CD4-positive, alpha-beta T cell treated with Interleukin-15 for 4 hours (primary cell): ENCODE results near the gene AKAP8L.

Source experiments
- DNase-seq: peaks from one replicate; pipeline ENCODE4 v3.0.0-alpha.2; 2020; ENCODE audit warnings: low spot score

AKAP8L gene

GRCh38 chr19:15432629-15433518, 14.1 kb upstream of the AKAP8L start:
- DNase-seq: peak; percentile 92

DNA sequence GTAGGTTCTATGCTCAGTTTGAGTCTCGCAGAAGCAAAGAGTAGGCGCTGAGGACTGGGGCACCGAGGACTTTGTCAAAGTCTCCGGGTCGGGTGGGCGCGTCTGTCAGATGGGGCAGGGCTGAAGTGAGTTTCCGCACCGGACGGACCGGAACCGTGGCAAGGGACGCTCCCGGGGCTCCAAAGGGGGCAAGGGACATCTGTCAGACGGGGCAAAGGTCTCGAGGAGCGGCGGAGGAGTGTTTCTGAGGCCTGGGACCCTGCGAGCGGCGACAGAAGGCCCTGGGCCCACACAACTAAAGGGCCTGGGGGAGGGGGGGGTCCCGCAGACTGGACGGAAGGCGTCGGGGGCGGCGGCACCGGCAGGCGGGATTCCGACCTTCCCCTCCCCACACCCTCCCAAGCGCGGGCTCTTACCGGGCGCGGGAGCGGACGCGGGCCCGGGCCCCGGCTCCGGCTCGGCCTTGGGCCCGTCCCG, 13.3 kb upstream of the AKAP8L start:
- DNase-seq: no peak

- no peak for DNase-seq
Measured at GRCh38 chr19:15431396-15432017, 12.7 kb upstream of the AKAP8L start.

DNA sequence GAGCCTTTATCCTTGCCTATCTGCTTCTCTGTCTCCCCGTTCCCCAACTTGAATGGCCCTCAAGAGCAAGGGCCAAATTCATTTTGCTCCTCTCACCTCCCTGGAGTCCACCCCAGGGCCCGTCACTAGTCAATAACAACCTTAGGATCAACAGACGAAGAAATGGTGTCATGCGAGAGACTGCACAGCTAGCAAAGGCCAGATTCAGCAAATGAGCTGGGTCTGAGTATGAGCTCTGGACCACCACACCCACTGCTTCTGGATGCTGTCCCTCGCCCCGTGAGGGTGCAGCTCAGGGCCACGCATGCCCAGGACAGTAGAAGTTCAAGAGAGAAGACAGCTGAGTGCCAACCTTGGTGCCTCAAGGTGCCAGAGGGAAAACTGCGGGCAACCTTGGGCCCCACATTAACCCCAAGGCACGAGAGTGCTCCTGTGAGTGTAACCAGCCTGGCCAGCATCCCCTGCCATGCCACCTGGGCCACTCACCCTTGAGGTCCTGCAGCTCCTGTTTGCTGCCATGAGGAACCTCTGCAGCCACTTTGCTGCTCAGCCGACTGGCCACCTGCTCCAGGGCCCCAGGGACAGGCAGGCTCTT, 11.8 kb upstream of the AKAP8L start:
- DNase-seq: no peak

- no peak for DNase-seq
Measured at GRCh38 chr19:15429825-15430467, 11.2 kb upstream of the AKAP8L start.

DNA sequence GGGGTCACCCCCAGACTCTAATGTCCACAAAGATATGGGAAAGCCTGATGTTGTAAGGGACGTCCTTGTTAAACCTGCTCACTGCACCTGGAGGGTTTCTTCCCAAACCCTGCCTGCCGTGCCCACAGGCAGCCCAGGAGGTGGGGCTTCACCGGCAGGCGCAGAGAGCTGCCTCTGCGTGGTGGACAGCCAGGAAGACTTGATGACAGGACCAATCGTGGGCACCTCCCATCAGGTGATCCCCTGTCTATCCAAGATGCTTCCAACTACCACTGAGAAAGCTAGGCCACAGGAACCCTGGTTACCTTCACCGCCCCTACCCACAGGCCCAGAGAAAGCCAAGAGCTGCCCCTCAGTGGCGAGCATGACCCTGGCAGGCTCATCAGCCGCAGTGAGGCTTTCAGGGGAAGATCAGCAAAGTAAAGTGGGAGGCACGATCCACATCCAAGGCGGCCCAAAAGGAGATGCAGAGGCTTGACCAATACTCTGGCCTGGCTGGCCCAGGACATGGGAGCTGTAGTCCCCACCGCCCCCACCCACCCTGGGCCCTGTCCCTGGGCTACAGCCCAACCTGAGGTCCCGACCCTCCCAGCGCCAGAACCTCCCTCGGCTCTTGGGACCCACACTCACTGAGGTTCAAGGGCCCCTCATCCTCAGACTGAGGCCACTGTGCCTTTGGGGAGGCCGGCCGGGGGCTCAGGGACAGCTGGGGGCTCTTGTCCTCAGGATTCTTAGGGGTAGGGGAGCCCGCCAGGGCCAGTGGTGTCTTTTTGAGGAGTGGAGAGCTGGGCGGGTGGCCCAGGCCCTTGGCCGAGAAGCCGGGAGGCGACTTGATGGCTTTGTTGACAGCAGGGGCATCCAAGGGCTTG, 10.4 kb upstream of the AKAP8L start:
- no peak for DNase-seq

- DNase-seq: no peak
Measured at GRCh38 chr19:15427991-15428471, 9.2 kb upstream of the AKAP8L start.

GRCh38 chr19:15427350-15427700, 8.5 kb upstream of the AKAP8L start:
- no peak for DNase-seq

GRCh38 chr19:15426485-15427349, 7.9 kb upstream of the AKAP8L start:
- DNase-seq: no peak

DNA sequence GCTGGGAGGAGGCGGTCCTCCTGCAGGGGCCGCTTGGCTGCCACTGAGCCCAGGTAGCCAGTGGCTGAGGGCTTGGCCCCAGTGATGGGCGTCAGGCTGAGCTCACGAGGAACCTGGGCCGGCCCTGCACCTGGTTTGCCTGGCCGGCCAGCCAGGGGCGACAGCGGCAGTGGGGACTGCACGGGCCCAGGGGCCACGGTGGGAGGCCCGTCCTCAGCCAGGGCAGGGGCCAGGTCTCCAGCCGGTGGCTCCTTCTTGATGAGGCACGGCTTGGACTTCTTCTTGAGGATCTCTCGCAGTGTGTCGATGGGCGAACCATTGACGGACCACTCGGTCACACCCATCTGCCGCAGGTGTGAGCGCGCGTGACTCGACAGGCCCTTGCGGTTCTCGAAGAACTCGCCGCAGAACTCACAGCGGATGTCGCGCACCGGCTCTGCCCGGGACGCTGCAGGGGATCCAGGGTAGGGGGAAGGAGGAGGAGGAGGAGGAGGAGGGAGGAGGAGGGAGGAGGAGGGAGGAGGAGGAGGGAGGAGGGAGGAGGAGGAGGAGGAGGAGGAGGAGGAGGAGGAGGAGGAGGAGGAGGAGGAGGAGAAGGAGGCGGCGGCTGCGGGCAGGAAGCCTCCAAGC, 6.6 kb upstream of the AKAP8L start:
- DNase-seq: no peak

GRCh38 chr19:15424692-15425272, 6.0 kb upstream of the AKAP8L start:
- DNase-seq: no peak

- no peak for DNase-seq
Measured at GRCh38 chr19:15424121-15424520, 5.3 kb upstream of the AKAP8L start.

DNA sequence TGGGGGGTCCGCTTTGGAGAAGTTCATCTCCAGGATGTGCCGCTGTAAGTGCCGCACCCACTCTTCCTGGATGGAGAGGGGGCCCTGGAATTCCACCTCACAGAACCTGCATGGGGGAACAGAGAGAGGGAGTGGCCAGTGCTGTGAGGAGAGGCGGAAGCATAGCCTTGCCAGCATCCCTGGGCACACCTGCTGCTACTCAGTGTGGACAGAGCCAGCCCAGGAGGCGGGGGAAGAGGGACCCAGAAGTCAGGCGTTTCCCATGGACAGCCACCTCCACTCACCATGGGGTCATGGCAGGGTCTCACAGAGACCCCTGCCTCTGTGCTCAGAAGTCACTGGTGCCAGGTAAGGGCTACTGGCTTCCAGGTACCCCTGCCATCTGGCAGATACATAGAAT, 4.3 kb upstream of the AKAP8L start:
- no peak for DNase-seq

DNA sequence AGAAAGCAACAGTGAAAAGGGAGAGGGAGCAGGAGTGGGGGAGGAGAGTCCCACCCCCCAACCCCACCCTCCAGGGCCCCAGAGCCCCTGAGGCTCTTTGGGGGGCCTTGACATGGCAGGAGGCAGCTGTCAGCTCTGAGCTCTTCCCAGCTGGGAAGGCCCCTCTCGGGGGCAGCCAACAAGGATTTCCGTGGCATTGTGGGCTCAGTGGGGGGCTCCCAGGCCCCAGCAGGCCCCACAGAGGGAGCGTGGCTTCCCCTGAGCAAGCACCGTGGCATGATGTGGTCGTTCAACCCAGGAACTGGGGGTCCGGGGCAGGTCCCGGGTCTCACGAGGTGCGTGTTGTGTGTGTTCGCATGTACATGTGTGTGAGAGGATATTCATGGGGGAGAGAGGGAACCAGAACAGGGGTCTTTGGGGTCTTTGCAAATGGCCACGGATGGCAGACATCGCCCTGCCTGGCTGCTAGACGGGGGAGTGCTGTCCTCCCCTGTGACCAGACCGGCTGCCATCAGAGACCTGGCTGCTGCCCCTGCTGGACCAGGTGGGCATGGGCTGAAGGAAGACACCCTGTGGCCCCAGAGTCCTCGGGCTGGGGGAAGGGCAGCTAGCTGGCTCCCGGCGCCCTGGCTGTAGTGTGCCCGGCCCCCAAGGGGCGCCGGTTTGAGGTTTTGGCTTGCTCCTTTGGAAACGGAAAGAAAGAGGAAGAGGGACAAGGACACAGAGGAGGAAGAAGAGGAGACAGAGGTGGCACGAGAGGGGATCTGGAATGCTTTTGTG, 3.7 kb upstream of the AKAP8L start:
- DNase-seq: no peak

DNA sequence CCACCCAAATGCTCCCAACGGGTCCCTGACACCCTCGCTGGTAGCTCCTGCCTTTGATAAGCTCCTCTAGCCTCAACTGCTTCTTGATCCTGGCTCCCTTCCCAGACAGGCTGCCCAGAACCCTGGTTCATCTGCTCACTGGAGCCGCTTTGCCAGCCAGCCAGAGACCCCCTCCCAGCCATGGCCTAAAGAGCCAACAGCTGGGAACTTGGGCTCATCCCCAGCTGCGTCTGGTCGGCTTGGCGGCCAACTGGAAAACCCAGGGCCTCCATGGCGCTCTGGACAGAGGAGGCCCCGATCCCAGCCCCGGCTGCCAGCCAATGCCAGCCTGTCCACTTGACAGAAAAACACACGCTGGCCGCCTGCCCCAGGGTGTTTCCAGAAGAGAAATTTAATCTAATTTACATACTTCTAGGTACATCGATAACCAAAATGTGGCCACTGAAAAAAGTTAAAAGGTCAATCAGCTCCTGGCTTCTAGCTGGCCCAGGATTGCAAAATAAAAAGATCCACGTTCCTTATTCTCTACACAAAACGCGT, 3.0 kb upstream of the AKAP8L start:
- DNase-seq: no peak

DNA sequence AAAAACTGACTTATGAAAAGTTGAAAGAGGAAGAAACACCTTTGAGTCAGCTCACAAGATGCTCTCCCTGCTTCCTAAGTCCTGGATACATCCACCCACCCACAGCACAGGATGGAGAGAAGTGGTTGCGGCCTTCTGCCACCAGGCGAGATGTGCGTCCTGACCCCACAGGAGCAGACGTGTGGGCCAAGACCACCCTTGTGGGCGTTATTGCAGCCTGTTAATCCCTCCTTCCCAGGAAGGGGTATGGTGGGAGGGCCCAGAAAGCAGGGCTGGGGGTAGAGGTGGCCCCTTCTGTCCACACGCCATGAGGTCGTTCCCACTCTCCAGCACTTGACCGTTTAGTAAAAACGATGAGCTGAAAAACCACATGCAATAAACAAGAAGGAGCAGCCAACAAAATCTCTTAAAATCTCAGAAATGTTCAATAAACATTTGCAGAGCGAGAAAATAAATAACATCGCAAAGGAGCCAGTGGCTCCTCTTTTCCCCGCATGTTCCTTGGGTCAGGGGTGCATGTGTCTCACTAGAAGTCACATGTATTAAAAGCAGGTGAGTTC, 2.4 kb upstream of the AKAP8L start:
- no peak for DNase-seq

DNA sequence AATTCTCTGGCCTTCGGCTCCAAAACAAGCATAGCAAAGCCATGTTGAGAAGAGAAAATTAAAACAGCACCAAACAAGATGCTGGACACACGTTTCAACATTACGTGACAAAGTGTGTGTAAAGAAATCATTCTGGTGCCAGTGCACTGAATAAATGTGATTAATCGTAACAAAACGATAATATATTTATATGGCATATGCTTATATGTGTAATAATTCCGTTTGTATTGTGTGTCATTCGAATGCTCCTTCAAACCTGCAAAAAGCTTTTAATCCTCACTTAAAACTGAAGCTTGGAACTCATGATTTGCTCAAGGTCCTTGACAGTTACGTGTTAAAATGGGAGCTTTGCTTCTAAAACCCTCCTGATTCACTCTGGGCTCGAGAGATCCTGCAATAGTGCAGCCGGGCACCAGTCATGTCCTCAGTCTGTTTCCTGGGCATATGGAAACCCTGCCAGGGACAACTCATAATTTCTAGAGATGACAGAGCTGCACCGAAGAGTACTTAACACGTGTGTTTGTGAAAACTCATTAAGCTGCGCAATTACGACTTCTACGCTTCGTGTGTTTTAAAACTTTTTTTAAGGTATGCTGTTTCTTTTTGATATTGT, 731 bp upstream of the AKAP8L start:
- DNase-seq: no peak

DNA sequence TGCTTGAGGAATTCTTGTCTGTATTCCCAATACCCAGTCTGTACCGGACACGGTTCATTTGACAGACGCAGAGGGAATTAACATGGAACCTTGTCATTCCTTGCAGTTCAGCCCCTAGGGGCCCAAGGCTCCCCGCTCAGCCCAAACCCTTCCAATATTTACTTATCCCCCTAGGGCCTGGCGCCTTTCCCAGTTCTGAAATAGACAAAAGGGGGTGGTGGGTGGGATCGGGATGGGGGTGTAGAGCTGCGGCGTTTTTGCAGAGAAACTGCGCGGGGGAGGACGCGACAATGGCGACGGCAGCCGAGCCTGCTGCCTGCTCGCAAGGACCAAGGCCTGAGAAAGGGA, 583 bp downstream of the AKAP8L start:
- DNase-seq: no peak
